ENCODE results near the gene SFT2D3. TPM values are rescaled to one million over a fixed set of nuclear protein-coding genes. Genes with fewer than 3 reads are reported as not detected.

Gene SFT2D3
- total and polyA plus RNA-seq, 8 donors: 0.56 to 6.8 (median 2.8) TPM; not detected in 4

GRCh38 chr2:127695491-127696472 lies 5.5 kb upstream of the SFT2D3 start:
- H3K36me3 ChIP-seq: no peaks in the 10 kb centered on the region
- H3K4me3 ChIP-seq: peak overlapping the region; percentile 16 to 22
- ATAC-seq: peak; percentile 85
- peaks cover 0 to 8% of the 10 kb centered on the region in 2 donors for H3K27me3 ChIP-seq
- intact Hi-C loops (cut with DNase I): no loop called here
- DNase-seq: peak in 3 of 4 donors; percentile 42 to 84 (median 65)
- TF ChIP-seq CTCF (IDR thresholded peaks at IDR 0.05): peak; percentile 39
- H3K4me1 ChIP-seq: peaks cover 0 to 19% of the 10 kb centered on the region in 2 donors
- peaks cover 0 to 5% of the 10 kb centered on the region in 2 donors for H3K9me3 ChIP-seq
- H3K27ac ChIP-seq: no peak overlapping the region

- intact Hi-C loops (cut with DNase I): no loop called here
- H3K9me3 ChIP-seq: no peaks in the 10 kb centered on the region
- no peaks in the 10 kb centered on the region for H3K36me3 ChIP-seq
- no peak overlapping the region for H3K4me3 ChIP-seq
- DNase-seq (peak in 1 of 4 donors; percentile 47), ATAC-seq (no peak)
- peaks cover 0 to 8% of the 10 kb centered on the region in 2 donors for H3K27me3 ChIP-seq
- H3K4me1 ChIP-seq: peaks cover 3 to 27% of the 10 kb centered on the region in 2 donors
- H3K27ac ChIP-seq: no peak overlapping the region
- no peak for TF ChIP-seq CTCF (IDR thresholded peaks at IDR 0.05)
These were observed 3.7 kb upstream of the SFT2D3 start for GRCh38 chr2:127697482-127698180.

GRCh38 chr2:127698553-127699355 lies 2.5 kb upstream of the SFT2D3 start:
- intact Hi-C loops (cut with DNase I): no loop called here
- Histone ChIP-seq H3K9me3 (no peaks in the 10 kb centered on the region), H3K27ac (no peak overlapping the region), H3K4me3 (no peak overlapping the region), H3K27me3 (peaks cover 0 to 8% of the 10 kb centered on the region in 2 donors), H3K4me1 (peaks cover 14 to 38% of the 10 kb centered on the region in 2 donors), H3K36me3 (peaks cover 0 to 6% of the 10 kb centered on the region in 2 donors)
- ATAC-seq (no peak), DNase-seq (peak in 1 of 4 donors; percentile 55)
- TF ChIP-seq CTCF (IDR thresholded peaks at IDR 0.05): no peak

- peak overlapping the region; percentile 97 to 99 for H3K27ac ChIP-seq
- intact Hi-C loops (cut with DNase I): no loop called here
- peaks cover 0 to 2% of the 10 kb centered on the region in 2 donors for H3K27me3 ChIP-seq
- peak overlapping the region; percentile 52 to 62 for H3K4me3 ChIP-seq
- no peaks in the 10 kb centered on the region for H3K9me3 ChIP-seq
- DNase-seq (peak in 3 of 4 donors; percentile 32 to 91 (median 84)), ATAC-seq (peak; percentile 47)
- H3K4me1 ChIP-seq: peaks cover 14 to 51% of the 10 kb centered on the region in 2 donors
- H3K36me3 ChIP-seq: peaks cover 0 to 9% of the 10 kb centered on the region in 2 donors
- TF ChIP-seq CTCF (IDR thresholded peaks at IDR 0.05): no peak
These were observed 637 bp upstream of the SFT2D3 start for GRCh38 chr2:127700527-127701192.

Measured in left lung (tissue), 10 donors.